ENCODE data around the gene SPATA31C1. TPM values are rescaled to one million over a fixed set of nuclear protein-coding genes. Genes with fewer than 3 reads are reported as not detected.
"Not testable (repeated sequence)": the region's sequence is repeated elsewhere in the genome, so short reads cannot be mapped to it uniquely, and the experiment has no call there.

SPATA31C1 gene
- total RNA-seq, 2 experiments from 2014 or later: not detected

GRCh38 chr9:87910821-87911220 lies 6.9 kb upstream of the SPATA31C1 start:
- H3K36me3 Mint-ChIP-seq (ENCODE audit: low read depth): no peaks in the 10 kb centered on the region
- ATAC-seq: no peak
- intact Hi-C loops (cut with micrococcal nuclease): no loop called here
- H3K27me3 Mint-ChIP-seq: peaks cover 2% of the 10 kb centered on the region
- no peak for TF ChIP-seq CTCF (IDR thresholded peaks at IDR 0.05)
- ChIA-PET CTCF (no interaction called here), POLR2A (no interaction called here)
- no peak overlapping the region for H3K27ac Mint-ChIP-seq
- DNase-seq: no peak
- peaks cover 2% of the 10 kb centered on the region for H3K9me3 Mint-ChIP-seq
- no peak overlapping the region for H3K4me3 Mint-ChIP-seq
- H3K4me1 Mint-ChIP-seq (ENCODE audit: low read depth): no peaks in the 10 kb centered on the region

GRCh38 chr9:87919013-87919412 lies 1.3 kb downstream of the SPATA31C1 start:
- H3K4me3 Mint-ChIP-seq; ATAC-seq; DNase-seq; H3K4me1 Mint-ChIP-seq (ENCODE audit: low read depth); POLR2A ChIA-PET; H3K36me3 Mint-ChIP-seq (ENCODE audit: low read depth); H3K27ac Mint-ChIP-seq; intact Hi-C loops (cut with micrococcal nuclease); CTCF ChIA-PET; H3K27me3 Mint-ChIP-seq; H3K9me3 Mint-ChIP-seq: not testable (repeated sequence)

GRCh38 chr9:87921561-87921960 lies 3.8 kb downstream of the SPATA31C1 start:
- ATAC-seq; DNase-seq; H3K36me3 Mint-ChIP-seq (ENCODE audit: low read depth); CTCF ChIA-PET; H3K27ac Mint-ChIP-seq; H3K4me1 Mint-ChIP-seq (ENCODE audit: low read depth); POLR2A ChIA-PET; H3K4me3 Mint-ChIP-seq; intact Hi-C loops (cut with micrococcal nuclease); H3K27me3 Mint-ChIP-seq; H3K9me3 Mint-ChIP-seq: not testable (repeated sequence)

- H3K27ac Mint-ChIP-seq, POLR2A ChIA-PET, ATAC-seq: not testable (repeated sequence)
These were observed 5.2 kb downstream of the SPATA31C1 start for GRCh38 chr9:87923012-87923411.

GRCh38 chr9:87924851-87925250 lies 7.1 kb downstream of the SPATA31C1 start:
- H3K27me3 Mint-ChIP-seq; POLR2A ChIA-PET; DNase-seq; H3K36me3 Mint-ChIP-seq (ENCODE audit: low read depth); H3K4me3 Mint-ChIP-seq; CTCF ChIA-PET; H3K27ac Mint-ChIP-seq; H3K9me3 Mint-ChIP-seq; intact Hi-C loops (cut with micrococcal nuclease); H3K4me1 Mint-ChIP-seq (ENCODE audit: low read depth); ATAC-seq: not testable (repeated sequence)

More at GRCh38 chr9:87923012-87923411, 5.2 kb downstream of the SPATA31C1 start:
- CTCF ChIA-PET; H3K27me3 Mint-ChIP-seq; H3K9me3 Mint-ChIP-seq; intact Hi-C loops (cut with micrococcal nuclease); H3K36me3 Mint-ChIP-seq (ENCODE audit: low read depth); H3K4me3 Mint-ChIP-seq; H3K4me1 Mint-ChIP-seq (ENCODE audit: low read depth): not testable (repeated sequence)
- DNase-seq: peak; percentile 13

- POLR2A ChIA-PET; H3K4me1 Mint-ChIP-seq (ENCODE audit: low read depth); ATAC-seq; DNase-seq; H3K9me3 Mint-ChIP-seq; H3K4me3 Mint-ChIP-seq; H3K27ac Mint-ChIP-seq; H3K27me3 Mint-ChIP-seq; CTCF ChIA-PET; H3K36me3 Mint-ChIP-seq (ENCODE audit: low read depth); intact Hi-C loops (cut with micrococcal nuclease): not testable (repeated sequence)
These were observed 11.4 kb downstream of the SPATA31C1 start for GRCh38 chr9:87929152-87929551.

- H3K4me1 Mint-ChIP-seq (ENCODE audit: low read depth); H3K27me3 Mint-ChIP-seq; POLR2A ChIA-PET; H3K9me3 Mint-ChIP-seq; ATAC-seq; H3K4me3 Mint-ChIP-seq; H3K36me3 Mint-ChIP-seq (ENCODE audit: low read depth); intact Hi-C loops (cut with micrococcal nuclease); H3K27ac Mint-ChIP-seq; DNase-seq; CTCF ChIA-PET: not testable (repeated sequence)
These were observed 16.7 kb downstream of the SPATA31C1 start for GRCh38 chr9:87934444-87934843.

GRCh38 chr9:87937352-87937751 lies 19.6 kb downstream of the SPATA31C1 start:
- H3K27me3 Mint-ChIP-seq; H3K4me1 Mint-ChIP-seq (ENCODE audit: low read depth); DNase-seq; POLR2A ChIA-PET; intact Hi-C loops (cut with micrococcal nuclease); H3K36me3 Mint-ChIP-seq (ENCODE audit: low read depth); H3K9me3 Mint-ChIP-seq; H3K27ac Mint-ChIP-seq; H3K4me3 Mint-ChIP-seq; CTCF ChIA-PET; ATAC-seq: not testable (repeated sequence)

- DNase-seq; CTCF ChIA-PET; H3K27me3 Mint-ChIP-seq; H3K27ac Mint-ChIP-seq; POLR2A ChIA-PET; H3K9me3 Mint-ChIP-seq; ATAC-seq; H3K4me1 Mint-ChIP-seq (ENCODE audit: low read depth); H3K36me3 Mint-ChIP-seq (ENCODE audit: low read depth); intact Hi-C loops (cut with micrococcal nuclease); H3K4me3 Mint-ChIP-seq: not testable (repeated sequence)
These were observed 20.2 kb downstream of the SPATA31C1 start for GRCh38 chr9:87937918-87938317.

GRCh38 chr9:87938336-87938735 lies 20.6 kb downstream of the SPATA31C1 start:
- CTCF ChIA-PET; intact Hi-C loops (cut with micrococcal nuclease); H3K4me1 Mint-ChIP-seq (ENCODE audit: low read depth); DNase-seq; H3K9me3 Mint-ChIP-seq; ATAC-seq; H3K27ac Mint-ChIP-seq; H3K27me3 Mint-ChIP-seq; H3K4me3 Mint-ChIP-seq; POLR2A ChIA-PET; H3K36me3 Mint-ChIP-seq (ENCODE audit: low read depth): not testable (repeated sequence)

GRCh38 chr9:87939096-87939495 lies 21.3 kb downstream of the SPATA31C1 start:
- H3K4me3 Mint-ChIP-seq; H3K4me1 Mint-ChIP-seq (ENCODE audit: low read depth); intact Hi-C loops (cut with micrococcal nuclease); POLR2A ChIA-PET; ATAC-seq; H3K27ac Mint-ChIP-seq; CTCF ChIA-PET; H3K36me3 Mint-ChIP-seq (ENCODE audit: low read depth); DNase-seq; H3K27me3 Mint-ChIP-seq; H3K9me3 Mint-ChIP-seq: not testable (repeated sequence)
